ENCODE results near the gene ATP8B4.
A peak's percentile ranks its signal among the peaks of the same experiment; 100 is the strongest.

Gene ATP8B4

DNA sequence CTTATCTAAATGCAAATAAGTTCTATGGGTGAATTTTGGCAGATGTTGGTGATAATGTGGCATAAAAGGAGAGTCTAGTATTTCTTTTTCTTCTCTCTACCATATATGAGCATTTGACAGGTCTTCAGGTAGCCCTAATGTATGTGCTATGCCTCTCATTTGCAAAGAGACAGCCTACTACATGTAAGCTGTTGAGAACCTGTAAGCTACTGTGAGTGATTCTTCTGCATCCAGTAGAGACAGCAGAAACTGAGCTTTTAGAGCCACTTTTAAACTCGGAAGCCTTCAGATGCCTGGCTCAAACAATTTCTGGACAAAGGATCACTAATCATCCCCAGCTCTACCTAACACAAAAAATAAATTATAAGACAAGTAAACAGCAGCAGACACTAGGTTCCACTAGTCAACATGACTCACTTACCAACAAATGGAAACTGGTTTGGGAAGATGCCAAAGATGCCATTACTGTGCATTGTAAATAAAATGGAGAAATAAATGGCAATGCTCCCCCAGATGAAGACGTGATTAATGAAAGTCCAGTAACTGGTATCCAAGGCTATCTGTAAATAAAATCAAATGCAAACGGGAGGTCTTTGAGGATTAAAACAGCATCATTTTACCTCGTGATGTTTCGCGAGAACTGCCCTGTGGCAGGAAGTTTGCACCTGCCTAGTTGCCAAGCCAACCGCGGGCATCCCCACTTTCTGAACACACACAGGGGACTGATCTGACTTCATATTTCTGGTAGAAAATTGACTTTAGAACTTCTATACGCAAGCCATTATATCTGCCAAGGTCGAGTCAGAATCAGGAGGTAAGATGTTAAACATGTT lies 252.9 kb downstream of the ATP8B4 start:
- no peak for DNase-seq

DNA sequence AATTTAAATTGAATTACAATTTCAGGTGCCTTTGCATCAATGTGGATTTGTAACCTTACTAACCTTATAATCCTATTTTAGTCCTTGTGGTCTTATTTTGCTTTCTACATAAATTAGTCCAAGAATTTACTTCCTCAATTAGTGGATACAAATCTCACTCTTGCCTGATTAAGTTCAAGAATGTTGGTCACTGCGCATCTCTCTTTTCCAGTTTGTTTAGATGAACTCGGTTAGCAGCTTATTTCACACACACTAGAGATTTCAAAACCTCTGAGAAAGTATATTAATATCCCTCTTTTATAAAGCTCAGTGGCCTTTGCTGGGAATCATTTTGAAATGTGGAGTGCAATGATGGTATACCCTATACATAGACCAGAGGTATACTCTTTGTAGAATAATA lies 254.8 kb downstream of the ATP8B4 start:
- no peak for DNase-seq

DNA sequence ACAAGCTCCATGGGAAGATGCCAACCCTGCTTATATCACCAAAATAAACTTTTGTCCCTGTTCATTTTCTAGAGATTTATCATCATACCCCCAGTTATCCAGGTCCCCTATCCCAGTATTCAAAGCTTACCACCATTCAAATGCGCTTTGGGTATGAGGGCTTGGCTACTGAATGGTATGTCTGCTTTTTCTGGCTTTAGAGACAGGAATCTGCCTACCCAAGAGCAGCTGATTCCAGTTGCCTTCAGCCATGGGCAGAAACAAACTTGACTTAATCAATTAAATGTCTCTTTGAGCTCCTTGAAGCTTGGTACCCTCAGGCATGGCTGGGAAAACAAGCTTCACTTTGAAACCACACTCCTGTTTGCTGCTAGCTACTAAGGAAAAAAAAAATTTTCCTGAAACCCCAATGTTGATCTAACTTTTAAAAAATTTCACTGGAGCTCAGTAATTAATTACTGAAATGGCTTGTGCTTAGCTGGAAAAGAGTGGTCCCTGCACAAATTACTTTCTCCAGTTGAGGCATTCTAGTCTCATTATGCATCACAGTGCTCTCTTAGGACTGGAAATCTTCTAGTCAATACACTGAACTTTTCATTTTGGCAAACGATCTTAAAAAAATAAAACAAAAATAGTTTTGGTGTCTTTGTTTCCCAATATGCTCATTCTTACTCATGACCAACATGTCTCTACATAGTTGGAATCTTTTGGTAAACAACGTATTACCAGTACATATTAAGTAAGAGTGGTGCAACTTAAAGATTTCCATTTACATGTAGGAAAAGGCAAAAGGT lies 255.4 kb downstream of the ATP8B4 start:
- no peak for DNase-seq

DNA sequence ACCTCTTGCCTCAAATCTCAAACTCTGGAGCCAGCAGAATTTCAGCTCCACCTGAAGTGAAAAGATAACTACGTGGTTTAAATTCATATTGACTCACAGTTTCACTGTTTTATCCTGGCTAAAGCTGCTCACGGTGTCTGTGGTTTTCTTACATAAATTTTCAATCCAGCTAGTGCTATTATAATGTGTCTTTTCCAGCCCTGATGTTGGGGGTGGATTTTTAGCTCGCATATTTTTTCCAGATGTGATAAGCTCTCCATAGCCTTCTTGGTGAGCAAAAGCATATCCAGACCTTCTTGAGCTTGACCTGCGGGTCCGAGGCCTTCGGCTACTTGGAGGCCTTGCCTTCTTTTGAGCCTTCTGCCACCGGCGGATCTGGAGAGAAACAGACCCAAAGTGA lies 258.9 kb downstream of the ATP8B4 start:
- peak in 1 of 56 donors; percentile 0 for DNase-seq

DNA sequence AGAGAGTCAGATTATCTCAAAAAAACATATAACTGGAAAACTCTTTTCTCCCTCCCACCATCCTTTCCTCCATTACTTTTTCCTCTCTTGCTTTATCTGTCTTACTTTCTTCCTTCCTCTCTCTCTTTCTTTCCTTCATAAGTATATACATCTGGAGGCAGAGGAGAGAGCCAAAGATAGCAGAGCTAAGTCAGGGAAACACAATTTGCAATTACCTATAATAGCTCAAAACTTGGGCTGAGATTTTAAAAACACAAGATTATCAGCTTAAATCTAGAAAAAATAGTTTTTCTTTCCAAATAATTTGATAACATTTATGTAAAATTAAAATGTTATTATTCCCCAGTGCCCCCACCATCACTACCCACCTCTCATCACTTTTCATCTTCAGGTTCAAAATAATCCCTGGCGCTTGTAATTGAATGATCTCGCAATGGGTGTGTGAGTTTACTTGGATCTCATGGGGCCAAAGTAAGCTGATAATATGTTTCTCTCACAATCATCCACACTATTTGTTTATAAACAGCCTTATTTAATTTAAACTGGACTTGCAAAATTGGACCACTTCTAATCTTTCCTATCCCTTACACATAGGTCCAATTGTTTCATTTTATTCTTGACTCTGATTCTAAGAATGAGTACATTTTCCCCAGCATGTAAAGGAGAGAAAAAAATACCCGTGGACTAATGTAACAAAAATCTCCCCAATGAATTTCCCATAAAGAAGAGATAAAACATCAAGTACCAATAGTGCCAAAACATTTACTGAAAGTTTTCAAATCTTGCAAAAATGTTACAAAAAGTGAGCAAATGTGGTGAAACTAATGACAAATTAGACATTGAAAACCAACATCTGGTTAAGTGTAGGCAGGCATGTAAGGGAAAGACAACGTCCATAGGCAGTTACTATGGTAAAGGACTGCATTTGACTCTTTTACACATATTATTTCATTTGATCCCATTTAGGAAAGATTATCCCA lies 261.2 kb downstream of the ATP8B4 start:
- no peak for DNase-seq

DNA sequence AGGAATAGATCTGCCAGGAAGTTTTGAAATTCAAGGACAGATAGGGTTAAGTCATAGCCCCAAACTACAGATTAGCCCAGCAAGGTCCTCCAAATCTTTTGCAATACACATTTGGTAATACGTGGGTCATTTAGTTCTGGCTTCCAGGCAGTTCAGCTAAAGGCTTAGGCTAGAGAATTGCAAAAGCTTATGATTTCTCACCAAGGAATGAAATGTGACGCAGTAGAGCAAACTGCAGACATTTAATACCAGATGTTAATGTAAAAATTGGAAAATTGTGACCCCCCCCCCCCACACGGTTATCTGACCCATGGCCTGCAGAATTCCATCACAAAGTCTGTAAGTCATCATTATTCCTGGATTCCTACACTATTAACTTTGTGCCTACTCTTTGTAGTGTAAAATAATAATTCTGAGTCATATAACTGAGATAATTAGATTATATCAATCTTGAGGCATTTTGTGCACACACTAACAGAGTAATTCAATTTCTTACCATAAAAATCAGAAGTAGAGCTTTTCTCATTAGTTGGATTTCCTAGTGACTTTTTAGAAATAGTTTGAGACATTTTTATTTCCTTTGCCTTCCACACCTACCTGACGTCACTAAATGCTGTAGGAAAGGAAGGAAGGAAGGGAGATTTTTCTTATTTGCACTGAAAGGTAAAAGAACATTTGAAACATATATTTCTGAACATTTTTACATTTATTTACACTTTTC lies 263.0 kb downstream of the ATP8B4 start:
- DNase-seq: no peak

DNA sequence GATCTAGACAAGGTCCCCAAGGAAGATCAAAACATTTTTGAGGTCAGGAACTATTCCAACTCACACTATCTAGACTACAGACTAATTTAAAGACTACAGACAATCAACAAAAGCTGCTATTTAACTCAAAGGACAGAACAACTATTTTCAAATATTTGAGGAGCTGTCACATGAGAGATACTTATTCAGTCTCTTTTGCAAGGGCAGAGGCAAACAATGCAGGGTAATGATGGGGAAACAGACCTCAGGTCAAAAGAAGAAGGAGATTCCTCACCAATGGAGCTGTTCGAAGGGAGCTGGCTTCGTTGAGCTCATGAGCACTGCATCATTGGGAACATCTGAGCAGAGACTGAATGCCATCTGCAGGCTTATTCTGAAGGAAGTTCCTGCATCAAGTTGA lies 266.3 kb downstream of the ATP8B4 start:
- DNase-seq: no peak

DNA sequence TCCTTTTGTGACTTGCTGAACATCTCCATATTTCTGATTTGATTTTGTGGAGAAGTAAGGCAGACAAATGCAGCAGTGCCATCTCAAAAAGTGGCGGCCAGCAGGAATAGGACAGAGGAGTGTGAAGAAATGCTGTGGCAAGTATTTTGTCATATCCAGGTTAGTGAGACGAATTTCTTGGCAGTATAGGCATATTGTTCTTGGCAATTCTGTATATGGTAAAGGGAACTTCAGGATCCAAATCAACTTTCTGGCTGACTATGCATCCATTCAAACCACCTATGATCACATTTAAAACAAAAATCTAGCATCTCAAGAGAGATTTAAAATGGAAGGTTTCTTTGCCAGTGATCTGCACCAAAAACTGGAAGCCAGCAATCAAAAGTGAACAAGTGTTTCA lies 270.2 kb downstream of the ATP8B4 start:
- no peak for DNase-seq

DNA sequence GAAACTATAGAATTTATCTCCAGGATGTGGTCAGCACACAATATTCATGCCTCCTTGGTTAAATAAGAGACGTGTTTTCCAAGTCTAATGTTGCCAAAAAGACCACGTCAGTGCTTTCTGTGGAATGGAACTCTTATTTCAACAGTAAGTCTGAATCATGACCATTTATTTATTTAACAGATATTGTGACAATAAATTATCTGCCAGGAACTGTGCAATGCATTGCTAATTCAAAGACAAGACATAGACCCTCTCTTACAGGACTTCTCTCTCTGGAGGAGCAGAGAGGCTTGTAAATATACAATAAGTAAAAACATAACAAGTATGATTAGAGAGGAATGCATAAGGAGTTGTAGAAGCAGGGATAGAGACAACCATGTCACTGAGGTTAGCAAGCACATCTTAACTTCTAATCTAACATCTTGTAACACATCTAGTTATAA lies 270.7 kb downstream of the ATP8B4 start:
- DNase-seq: no peak

DNA sequence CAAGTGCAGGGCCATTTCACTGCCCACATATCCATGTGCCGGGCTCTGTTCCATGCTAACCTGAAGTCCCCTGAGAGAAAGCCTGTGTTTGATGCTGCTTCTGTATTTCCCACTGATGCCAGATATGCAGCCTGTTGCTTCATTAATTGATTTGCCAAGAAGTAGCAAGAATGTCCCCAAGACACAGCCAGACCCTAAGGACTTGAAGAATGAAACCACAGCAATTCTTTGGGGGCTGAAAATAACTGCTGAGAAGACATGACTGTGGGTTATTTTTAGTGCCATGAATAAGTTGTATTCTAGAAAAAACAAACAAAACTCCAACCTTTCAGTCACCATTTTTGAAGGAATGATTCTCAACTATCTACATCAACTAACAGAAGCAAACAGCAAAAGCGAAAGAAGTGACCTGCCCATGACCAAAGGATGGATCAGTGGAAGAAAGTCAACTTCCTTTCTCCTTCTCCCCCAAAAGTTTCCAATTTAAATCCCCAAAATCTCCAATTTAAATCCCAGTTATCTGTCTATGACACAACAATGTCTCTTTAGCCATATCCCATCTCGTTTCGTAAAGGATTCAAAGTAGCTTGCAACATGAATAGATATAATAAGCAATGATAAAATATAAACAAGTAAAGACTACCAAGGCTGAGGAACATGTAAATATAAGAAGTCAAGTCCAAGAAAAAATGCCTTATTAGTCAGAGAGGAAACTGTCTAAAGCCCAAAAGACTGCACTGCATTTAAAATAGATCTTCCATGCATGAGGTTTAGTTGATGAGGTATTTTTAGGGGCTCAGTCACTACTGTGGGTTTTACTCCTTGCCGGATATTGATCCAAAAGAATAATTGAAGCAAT lies 271.4 kb downstream of the ATP8B4 start:
- no peak for DNase-seq

DNA sequence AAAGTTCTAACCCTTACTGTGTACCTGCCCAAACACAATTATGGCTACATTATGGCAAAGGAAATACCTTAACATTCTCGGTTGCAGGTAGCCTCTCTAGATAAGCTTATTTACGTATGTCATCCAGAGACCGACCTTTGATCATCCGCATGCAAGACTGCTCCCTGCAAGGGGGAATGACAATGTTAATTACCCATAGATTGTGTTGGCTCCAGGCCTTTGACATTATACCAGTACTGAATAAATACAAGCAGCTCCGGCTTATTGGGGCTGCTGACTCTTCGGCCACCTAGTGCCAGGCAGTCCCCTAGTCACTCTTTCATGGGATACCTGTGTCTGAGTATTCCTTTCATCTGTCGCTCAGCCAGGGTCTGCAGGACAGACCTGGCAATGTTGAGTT lies 274.6 kb downstream of the ATP8B4 start:
- no peak for DNase-seq

DNA sequence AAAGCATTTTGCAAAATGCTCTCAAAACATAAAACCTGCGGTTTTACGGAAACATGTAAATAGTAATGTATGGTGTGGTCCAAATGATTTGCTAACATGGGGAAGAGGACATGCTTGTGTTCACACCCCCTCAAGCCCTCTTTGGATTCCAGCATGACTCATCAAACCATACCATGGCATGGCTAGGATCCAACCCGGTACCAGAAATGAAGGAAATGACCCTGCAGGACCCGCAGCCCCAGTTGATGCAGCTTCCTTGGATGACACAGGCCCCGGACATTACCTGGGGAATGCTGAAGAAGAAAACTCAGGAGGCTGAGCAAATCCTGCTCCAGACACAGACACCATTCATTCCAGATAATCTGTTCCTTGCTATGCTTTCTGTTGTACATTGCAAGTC lies 275.3 kb downstream of the ATP8B4 start:
- no peak for DNase-seq

DNA sequence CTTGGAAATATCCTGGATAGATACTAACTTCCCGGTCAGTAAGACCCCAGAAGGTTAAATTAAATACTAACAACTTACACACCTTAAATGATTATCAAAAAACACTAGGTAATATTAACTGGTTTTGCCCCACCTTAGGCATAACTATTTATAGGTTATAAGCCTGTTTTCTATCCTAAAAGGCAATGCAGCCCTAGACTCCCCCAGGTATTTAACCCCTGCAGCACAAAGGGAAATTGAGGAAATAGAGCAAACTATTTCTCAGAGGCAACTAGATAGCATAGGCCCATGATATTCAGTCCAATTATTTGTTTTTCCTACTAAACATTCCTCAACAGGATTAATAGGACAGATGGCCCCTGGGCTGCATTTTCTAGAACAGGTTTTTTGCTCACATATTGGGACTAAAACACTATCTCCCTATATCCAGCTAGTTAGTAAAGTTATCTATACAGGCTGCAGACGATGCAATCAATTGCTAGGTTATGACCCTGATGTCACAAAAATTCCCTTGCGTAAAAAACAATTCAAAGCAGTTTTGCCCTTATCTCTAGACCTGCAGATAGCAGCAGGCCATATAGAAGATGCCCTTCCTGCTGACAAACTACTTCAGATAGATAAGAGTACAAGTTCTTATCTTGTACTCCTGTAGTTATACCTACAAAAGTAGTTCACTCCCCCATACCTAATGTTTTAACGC lies 276.9 kb downstream of the ATP8B4 start:
- no peak for DNase-seq

DNA sequence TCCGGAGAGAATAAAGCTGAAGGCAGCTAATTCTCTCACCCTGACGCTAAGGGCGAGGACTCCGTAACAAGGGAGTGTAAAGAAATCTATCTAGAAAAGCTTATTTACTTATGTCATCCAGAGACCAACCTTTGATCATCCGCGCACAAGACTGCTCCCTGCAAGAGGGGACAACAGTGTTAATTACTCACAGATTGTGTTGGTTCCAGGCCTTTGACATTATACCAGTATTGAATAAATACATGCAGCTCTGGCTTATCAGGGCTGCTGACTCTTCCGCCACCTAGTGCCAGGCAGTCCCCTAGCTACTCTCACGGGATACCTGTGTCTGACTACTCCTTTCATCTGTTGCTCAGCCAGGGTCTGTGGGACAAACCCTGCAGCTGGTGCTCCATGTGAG lies 286.5 kb downstream of the ATP8B4 start:
- DNase-seq: no peak

DNA sequence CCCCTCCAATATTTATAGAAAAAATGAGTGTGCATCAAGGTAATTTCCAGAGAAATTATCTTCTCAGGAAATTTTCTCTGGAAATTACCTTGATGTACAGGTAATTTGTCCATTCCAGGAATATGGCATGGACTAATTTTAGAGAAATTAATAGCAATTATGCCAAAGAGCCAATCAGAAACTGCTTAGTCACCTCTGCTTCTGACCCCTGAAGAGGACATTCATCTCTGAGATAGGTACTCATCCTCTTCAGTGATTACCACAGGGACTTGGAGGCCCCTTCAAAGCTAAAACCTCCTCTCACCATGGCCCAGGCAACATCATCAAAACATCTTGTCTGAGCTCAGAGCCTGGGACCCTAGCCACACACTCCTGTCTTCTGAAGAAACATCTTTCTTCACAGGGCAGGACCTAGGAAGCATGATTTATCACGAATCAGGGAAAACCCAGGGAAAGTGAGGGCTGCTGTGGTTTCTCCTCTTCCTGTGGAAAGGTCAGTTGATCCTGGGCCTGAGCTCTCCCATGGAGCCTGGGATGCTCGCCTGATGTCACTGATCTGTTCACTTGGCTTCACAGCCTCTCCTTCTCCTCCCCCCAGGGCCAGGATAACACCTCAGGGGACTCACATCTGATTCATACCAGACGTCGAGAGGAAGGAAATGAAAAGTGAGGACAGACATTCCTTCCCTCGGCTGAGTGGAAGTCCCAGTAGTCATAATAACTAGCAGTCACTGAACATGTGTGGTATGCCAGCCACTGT lies 287.6 kb downstream of the ATP8B4 start:
- no peak for DNase-seq

DNA sequence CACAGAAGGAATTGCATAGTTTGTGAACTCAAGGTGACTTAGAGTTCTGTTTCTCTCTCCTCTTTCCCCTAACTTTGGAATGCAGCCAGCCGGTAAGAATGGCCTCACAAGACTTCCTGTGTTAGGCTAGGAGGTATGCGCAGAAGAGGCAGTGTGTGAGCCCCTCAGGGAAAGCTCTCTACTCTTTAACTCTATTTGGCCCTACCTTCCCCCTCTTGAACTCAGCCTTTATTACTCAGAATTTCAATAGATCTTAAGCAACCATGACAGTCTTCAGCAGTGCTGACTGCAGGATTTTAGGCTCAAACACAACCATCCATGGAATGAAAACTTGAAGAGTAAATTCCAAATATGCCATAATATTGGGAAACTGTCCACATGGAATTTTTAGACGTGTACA lies 288.6 kb downstream of the ATP8B4 start:
- DNase-seq: no peak

DNA sequence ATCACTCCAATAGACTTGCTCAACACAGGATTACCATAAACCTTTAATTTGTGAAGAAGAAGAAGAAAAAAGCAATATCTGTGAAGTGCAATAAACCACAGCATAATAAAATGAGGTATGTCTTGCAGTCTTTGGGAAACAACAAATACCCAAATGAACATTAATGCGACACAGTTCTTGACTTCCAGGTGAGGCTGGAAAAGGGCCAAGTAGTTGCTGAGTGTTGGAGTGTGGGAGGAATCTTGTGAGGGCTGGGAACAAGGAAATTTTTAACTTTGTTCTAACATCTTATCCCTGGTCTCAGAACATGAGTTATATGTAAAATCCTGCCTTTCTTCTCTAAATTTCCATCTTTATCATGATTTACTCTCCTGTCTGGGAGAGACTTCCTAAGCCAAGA lies 291.7 kb downstream of the ATP8B4 start:
- DNase-seq: peak in 8 of 56 donors; percentile 1 to 27 (median 8)

DNA sequence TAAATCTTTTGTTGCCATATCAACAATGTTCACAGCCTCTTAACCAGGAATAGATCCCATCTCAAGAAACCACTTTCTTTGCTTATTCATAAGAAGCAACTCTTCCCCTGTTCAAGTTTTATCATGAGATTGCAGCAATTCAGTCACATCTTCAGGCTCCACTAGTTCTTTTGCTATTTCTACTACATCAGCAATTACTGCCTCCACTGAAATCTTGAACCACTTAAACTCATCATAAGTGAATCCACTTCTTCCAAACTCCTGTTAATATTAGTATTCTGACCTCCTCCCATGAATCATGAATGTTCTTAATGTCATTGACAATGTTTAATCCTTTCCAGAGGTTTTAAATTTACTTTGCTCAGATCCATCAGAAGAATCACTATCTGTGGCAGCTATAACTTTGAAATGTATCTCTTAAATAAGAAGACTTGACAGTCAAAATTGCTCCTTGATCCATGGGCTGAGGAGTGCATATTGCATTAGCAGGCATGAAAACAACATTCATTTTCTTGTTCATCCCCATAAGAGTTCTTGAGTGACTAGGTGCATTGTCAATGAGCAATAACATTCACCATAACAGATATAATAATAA lies 292.3 kb downstream of the ATP8B4 start:
- DNase-seq: no peak
